GM23338 (cell line): ENCODE data around the gene KCNJ10. TPM values are rescaled to one million over a fixed set of nuclear protein-coding genes. Genes with fewer than 3 reads are reported as not detected.

Source experiments
- ATAC-seq: fragments of 200-7000 bp; cut with Tn5 transposase; 3 replicates; pipeline ENCODE4 v1.9.1; 2020
- DNase-seq: peaks from one replicate; pipeline ENCODE4 v3.0.0-alpha.2; 2015; ENCODE audit warnings: low spot score
- H2AFZ ChIP-seq: fragments of 200-600 bp; sonication (generic); 2 replicates; pipeline ENCODE4 v1.8.0; 2016; ENCODE audit warnings: antibody characterized with exemption, mild to moderate bottlenecking, moderate library complexity
- H3F3A ChIP-seq: fragments of 200-600 bp; sonication (generic); replicated peaks from 2 replicates; pipeline ENCODE4 v1.8.0; 2017; ENCODE audit warnings: antibody characterized with exemption, mixed run types, low read depth
- H3K27ac ChIP-seq: fragments of 200-600 bp; sonication (generic); 2 replicates; pipeline ENCODE4 v1.6.1; 2016; ENCODE audit warnings: low read depth
- H3K27me3 ChIP-seq: fragments of 200-600 bp; sonication (generic); 2 replicates; pipeline ENCODE4 v1.8.0; 2016; ENCODE audit warnings: mild to moderate bottlenecking, mixed run types, moderate library complexity; ENCODE audit not compliant: insufficient read depth
- H3K36me3 ChIP-seq: fragments of 200-600 bp; sonication (generic); 2 replicates; pipeline ENCODE4 v1.8.0; 2016; ENCODE audit warnings: mild to moderate bottlenecking; ENCODE audit not compliant: insufficient read depth
- H3K4me1 ChIP-seq: fragments of 200-600 bp; sonication (generic); 2 replicates; pipeline ENCODE4 v1.8.0; 2016; ENCODE audit warnings: mild to moderate bottlenecking, moderate library complexity; ENCODE audit not compliant: insufficient read depth
- H3K4me2 ChIP-seq: fragments of 200-600 bp; sonication (generic); 2 replicates; pipeline ENCODE4 v1.7.1; 2017; ENCODE audit warnings: mixed run types
- H3K4me3 ChIP-seq: fragments of 200-600 bp; sonication (generic); 2 replicates; pipeline ENCODE4 v1.6.1; 2016; ENCODE audit warnings: mixed run types
- H3K79me2 ChIP-seq: fragments of 200-600 bp; sonication (generic); replicated peaks from 2 replicates; pipeline ENCODE4 v1.8.0; 2017; ENCODE audit warnings: mild to moderate bottlenecking; ENCODE audit not compliant: insufficient read depth
- H3K9me2 ChIP-seq: fragments of 200-600 bp; sonication (generic); 2 replicates; pipeline ENCODE4 v1.8.0; 2017; ENCODE audit not compliant: insufficient read depth
- H4K20me1 ChIP-seq: fragments of 200-600 bp; sonication (generic); replicated peaks from 2 replicates; pipeline ENCODE4 v1.8.0; 2017; ENCODE audit warnings: mild to moderate bottlenecking; ENCODE audit not compliant: insufficient read depth
- H3K27ac Mint-ChIP-seq: 2 replicates; pipeline ENCODE4 v1.8.0; 2020; ENCODE audit warnings: inconsistent platforms, mild to moderate bottlenecking, moderate library complexity, mixed read lengths
- H3K27me3 Mint-ChIP-seq: 3 replicates; pipeline ENCODE4 v1.8.0; 2022; ENCODE audit warnings: low read depth, mild to moderate bottlenecking, moderate library complexity, mixed read lengths, inconsistent platforms; ENCODE audit not compliant: insufficient read depth, poor library complexity
- H3K36me3 Mint-ChIP-seq: 3 replicates; pipeline ENCODE4 v1.8.0; 2021; ENCODE audit warnings: low read depth, mild to moderate bottlenecking, inconsistent platforms, moderate library complexity, mixed read lengths
- H3K4me1 Mint-ChIP-seq: 3 replicates; pipeline ENCODE4 v1.8.0; 2020; ENCODE audit warnings: mild to moderate bottlenecking, inconsistent platforms, mixed read lengths
- H3K4me3 Mint-ChIP-seq: 3 replicates; pipeline ENCODE4 v1.8.0; 2021; ENCODE audit warnings: moderate library complexity, mild to moderate bottlenecking, inconsistent platforms, mixed read lengths
- H3K9me3 Mint-ChIP-seq: 3 replicates; pipeline ENCODE4 v1.8.0; 2020; ENCODE audit warnings: moderate library complexity, mild to moderate bottlenecking, inconsistent platforms, mixed read lengths
- CREB1 ChIP-seq: fragments of 250-450 bp; sonication (Bioruptor Pico); IDR thresholded peaks from 2 replicates; pipeline ENCODE4 v1.5.0; 2020; ENCODE audit warnings: low read depth, mild to moderate bottlenecking, moderate library complexity
- EZH2 ChIP-seq: fragments of 200-600 bp; sonication (generic); IDR thresholded peaks from one replicate; pipeline ENCODE4 v1.8.0; 2017; ENCODE audit warnings: antibody characterized with exemption, mild to moderate bottlenecking, low read depth; ENCODE audit not compliant: unreplicated experiment
- EZH2phosphoT487 ChIP-seq: fragments of 200-600 bp; sonication (generic); IDR thresholded peaks from one replicate; pipeline ENCODE4 v1.8.1; 2018; ENCODE audit warnings: antibody characterized with exemption; ENCODE audit not compliant: unreplicated experiment
- JUNB ChIP-seq: IDR thresholded peaks from one replicate; pipeline ENCODE4 v1.6.1; 2016; ENCODE audit warnings: antibody characterized with exemption; ENCODE audit not compliant: unreplicated experiment
- NANOG ChIP-seq: IDR thresholded peaks from 2 replicates; pipeline ENCODE4 v1.6.1; 2016; ENCODE audit warnings: antibody characterized with exemption, borderline replicate concordance
- POLR2AphosphoS5 ChIP-seq: IDR thresholded peaks from 2 replicates; pipeline ENCODE4 v1.6.1; 2016; ENCODE audit warnings: antibody characterized with exemption, low read depth
- STAT1 ChIP-seq: IDR thresholded peaks from one replicate; pipeline ENCODE4 v1.6.1; 2016; ENCODE audit warnings: antibody characterized with exemption; ENCODE audit not compliant: unreplicated experiment
- ZNF114 ChIP-seq: fragments of 250-450 bp; sonication (Bioruptor Pico); IDR thresholded peaks from 2 replicates; pipeline ENCODE4 v1.5.0; 2020; ENCODE audit warnings: mild to moderate bottlenecking, moderate library complexity
- ZNF331 ChIP-seq: fragments of 250-450 bp; sonication (Bioruptor Pico); IDR thresholded peaks from 2 replicates; pipeline ENCODE4 v1.5.0; 2020; ENCODE audit warnings: low read depth, mild to moderate bottlenecking, moderate library complexity
- polyA plus RNA-seq: library from polyadenylated mRNA; unstranded; fragments of >200 nt; fragmentation: Nextera tagmentation; extraction: Ambion mirVana; gene quantifications from 2 replicates; pipeline ENCODE4 v1.2.1, GENCODE V29; 2016
- total RNA-seq: library from RNA; depleted of rRNA; stranded (reverse); fragments of >200 nt; shearing (Covaris generic); gene quantifications from 2 replicates; pipeline ENCODE4 v1.2.3, GENCODE V29; 2014
- TF ChIP-seq, protein P1 (sequence below): IDR thresholded peaks from one replicate; pipeline ENCODE4 v1.6.1; 2018; ENCODE audit warnings: antibody characterized with exemption; ENCODE audit not compliant: unreplicated experiment
- TF ChIP-seq, protein P2 (sequence below): IDR thresholded peaks from 2 replicates; pipeline ENCODE4 v1.6.1; 2016; ENCODE audit warnings: antibody characterized with exemption
- TF ChIP-seq, protein P3 (sequence below): fragments of 250-450 bp; sonication (Bioruptor Pico); IDR thresholded peaks from 2 replicates; pipeline ENCODE4 v1.5.0; 2020; ENCODE audit warnings: mild to moderate bottlenecking, moderate library complexity
- TF ChIP-seq, protein P4 (sequence below), 2 experiments: fragments of 200-600 bp in 1 of 2; sonication (generic) in 1 of 2; conservative IDR thresholded peaks; 2 replicates each; pipeline versions ENCODE4 v1.5.1 to v1.6.1; 2016 to 2017; ENCODE audit warnings: antibody characterized with exemption in 2 of 2, low read depth in 2 of 2, mild to moderate bottlenecking in 2 of 2, moderate library complexity in 1 of 2

Gene KCNJ10
- total and polyA plus RNA-seq, 2 experiments from 2014 or later: 1.4 to 2.8 TPM

DNA sequence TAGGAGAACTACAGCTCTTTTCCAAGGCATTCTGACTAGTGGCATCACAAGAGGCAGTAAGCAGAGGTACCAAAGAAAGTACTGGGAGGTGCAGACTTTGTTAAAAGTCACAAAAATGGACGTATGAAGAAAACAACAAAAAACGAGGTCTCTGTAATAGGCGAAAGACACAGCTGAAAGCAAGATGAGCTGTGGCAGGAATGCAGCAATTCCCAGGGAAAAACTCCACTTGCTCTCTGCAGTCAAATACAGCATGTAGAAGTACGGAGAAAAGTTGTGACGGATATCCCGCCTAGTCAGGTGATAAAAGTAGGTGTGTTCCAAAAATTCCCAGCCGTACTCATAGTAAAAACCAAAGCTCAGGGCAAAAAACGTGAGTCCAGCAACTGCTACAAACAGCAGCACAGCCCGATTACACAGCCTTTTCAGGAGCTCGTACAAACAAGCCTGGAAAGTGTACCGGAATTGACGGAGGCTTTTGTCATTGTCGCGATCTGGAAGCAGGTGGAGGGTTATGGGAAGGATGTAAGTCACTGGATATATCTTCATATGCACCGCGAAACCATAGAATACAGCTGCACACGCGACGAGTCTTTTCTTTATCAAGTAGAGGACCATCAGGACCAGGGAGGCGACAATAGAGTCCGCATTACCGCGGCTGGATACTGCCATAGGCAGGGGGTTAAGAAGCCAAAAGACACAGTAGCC is 39.1 kb downstream of the KCNJ10 start:
- Mint-ChIP-seq H3K9me3 (no peaks in the 10 kb centered on the region; the same call in 2 of the 3 replicates), H3K27ac (peak overlapping the region; percentile 93), H3K4me3 (peak overlapping the region; percentile 94), H3K4me1 (peaks cover 15% of the 10 kb centered on the region), H3K27me3 (peaks cover 1% of the 10 kb centered on the region), H3K36me3 (0 out of 3 replicates have a peak, but pooled peaks cover 3% of the 10 kb centered on the region)
- Histone ChIP-seq H2AFZ (peak overlapping the region; percentile 53), H3K36me3 (no peaks in the 10 kb centered on the region), H4K20me1 (peaks cover 5% of the 10 kb centered on the region; the same call in 1 of the 2 replicates), H3K4me2 (peak overlapping the region; percentile 98), H3F3A (no peaks in the 10 kb centered on the region), H3K4me3 (peak overlapping the region; percentile 92), H3K27ac (peak overlapping the region; percentile 81; the same call in 1 of the 2 replicates), H3K27me3 (peaks cover 11% of the 10 kb centered on the region; the same call in 1 of the 2 replicates), H3K9me2 (no peaks in the 10 kb centered on the region), H3K79me2 (peaks cover 29% of the 10 kb centered on the region), H3K4me1 (peaks cover 21% of the 10 kb centered on the region)
- TF ChIP-seq, protein P1, sequence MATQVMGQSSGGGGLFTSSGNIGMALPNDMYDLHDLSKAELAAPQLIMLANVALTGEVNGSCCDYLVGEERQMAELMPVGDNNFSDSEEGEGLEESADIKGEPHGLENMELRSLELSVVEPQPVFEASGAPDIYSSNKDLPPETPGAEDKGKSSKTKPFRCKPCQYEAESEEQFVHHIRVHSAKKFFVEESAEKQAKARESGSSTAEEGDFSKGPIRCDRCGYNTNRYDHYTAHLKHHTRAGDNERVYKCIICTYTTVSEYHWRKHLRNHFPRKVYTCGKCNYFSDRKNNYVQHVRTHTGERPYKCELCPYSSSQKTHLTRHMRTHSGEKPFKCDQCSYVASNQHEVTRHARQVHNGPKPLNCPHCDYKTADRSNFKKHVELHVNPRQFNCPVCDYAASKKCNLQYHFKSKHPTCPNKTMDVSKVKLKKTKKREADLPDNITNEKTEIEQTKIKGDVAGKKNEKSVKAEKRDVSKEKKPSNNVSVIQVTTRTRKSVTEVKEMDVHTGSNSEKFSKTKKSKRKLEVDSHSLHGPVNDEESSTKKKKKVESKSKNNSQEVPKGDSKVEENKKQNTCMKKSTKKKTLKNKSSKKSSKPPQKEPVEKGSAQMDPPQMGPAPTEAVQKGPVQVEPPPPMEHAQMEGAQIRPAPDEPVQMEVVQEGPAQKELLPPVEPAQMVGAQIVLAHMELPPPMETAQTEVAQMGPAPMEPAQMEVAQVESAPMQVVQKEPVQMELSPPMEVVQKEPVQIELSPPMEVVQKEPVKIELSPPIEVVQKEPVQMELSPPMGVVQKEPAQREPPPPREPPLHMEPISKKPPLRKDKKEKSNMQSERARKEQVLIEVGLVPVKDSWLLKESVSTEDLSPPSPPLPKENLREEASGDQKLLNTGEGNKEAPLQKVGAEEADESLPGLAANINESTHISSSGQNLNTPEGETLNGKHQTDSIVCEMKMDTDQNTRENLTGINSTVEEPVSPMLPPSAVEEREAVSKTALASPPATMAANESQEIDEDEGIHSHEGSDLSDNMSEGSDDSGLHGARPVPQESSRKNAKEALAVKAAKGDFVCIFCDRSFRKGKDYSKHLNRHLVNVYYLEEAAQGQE: no peak
- TF ChIP-seq ZNF331 (CRISPR knock-in tag) (no peak), NANOG (no peak), EZH2 (no peak), STAT1 (no peak), CREB1 (CRISPR knock-in tag) (no peak), JUNB (no peak), POLR2AphosphoS5 (no peak), EZH2phosphoT487 (no peak), ZNF114 (CRISPR knock-in tag) (no peak)
- TF ChIP-seq, protein P2, sequence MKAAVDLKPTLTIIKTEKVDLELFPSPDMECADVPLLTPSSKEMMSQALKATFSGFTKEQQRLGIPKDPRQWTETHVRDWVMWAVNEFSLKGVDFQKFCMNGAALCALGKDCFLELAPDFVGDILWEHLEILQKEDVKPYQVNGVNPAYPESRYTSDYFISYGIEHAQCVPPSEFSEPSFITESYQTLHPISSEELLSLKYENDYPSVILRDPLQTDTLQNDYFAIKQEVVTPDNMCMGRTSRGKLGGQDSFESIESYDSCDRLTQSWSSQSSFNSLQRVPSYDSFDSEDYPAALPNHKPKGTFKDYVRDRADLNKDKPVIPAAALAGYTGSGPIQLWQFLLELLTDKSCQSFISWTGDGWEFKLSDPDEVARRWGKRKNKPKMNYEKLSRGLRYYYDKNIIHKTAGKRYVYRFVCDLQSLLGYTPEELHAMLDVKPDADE: no peak
- TF ChIP-seq, protein P3, sequence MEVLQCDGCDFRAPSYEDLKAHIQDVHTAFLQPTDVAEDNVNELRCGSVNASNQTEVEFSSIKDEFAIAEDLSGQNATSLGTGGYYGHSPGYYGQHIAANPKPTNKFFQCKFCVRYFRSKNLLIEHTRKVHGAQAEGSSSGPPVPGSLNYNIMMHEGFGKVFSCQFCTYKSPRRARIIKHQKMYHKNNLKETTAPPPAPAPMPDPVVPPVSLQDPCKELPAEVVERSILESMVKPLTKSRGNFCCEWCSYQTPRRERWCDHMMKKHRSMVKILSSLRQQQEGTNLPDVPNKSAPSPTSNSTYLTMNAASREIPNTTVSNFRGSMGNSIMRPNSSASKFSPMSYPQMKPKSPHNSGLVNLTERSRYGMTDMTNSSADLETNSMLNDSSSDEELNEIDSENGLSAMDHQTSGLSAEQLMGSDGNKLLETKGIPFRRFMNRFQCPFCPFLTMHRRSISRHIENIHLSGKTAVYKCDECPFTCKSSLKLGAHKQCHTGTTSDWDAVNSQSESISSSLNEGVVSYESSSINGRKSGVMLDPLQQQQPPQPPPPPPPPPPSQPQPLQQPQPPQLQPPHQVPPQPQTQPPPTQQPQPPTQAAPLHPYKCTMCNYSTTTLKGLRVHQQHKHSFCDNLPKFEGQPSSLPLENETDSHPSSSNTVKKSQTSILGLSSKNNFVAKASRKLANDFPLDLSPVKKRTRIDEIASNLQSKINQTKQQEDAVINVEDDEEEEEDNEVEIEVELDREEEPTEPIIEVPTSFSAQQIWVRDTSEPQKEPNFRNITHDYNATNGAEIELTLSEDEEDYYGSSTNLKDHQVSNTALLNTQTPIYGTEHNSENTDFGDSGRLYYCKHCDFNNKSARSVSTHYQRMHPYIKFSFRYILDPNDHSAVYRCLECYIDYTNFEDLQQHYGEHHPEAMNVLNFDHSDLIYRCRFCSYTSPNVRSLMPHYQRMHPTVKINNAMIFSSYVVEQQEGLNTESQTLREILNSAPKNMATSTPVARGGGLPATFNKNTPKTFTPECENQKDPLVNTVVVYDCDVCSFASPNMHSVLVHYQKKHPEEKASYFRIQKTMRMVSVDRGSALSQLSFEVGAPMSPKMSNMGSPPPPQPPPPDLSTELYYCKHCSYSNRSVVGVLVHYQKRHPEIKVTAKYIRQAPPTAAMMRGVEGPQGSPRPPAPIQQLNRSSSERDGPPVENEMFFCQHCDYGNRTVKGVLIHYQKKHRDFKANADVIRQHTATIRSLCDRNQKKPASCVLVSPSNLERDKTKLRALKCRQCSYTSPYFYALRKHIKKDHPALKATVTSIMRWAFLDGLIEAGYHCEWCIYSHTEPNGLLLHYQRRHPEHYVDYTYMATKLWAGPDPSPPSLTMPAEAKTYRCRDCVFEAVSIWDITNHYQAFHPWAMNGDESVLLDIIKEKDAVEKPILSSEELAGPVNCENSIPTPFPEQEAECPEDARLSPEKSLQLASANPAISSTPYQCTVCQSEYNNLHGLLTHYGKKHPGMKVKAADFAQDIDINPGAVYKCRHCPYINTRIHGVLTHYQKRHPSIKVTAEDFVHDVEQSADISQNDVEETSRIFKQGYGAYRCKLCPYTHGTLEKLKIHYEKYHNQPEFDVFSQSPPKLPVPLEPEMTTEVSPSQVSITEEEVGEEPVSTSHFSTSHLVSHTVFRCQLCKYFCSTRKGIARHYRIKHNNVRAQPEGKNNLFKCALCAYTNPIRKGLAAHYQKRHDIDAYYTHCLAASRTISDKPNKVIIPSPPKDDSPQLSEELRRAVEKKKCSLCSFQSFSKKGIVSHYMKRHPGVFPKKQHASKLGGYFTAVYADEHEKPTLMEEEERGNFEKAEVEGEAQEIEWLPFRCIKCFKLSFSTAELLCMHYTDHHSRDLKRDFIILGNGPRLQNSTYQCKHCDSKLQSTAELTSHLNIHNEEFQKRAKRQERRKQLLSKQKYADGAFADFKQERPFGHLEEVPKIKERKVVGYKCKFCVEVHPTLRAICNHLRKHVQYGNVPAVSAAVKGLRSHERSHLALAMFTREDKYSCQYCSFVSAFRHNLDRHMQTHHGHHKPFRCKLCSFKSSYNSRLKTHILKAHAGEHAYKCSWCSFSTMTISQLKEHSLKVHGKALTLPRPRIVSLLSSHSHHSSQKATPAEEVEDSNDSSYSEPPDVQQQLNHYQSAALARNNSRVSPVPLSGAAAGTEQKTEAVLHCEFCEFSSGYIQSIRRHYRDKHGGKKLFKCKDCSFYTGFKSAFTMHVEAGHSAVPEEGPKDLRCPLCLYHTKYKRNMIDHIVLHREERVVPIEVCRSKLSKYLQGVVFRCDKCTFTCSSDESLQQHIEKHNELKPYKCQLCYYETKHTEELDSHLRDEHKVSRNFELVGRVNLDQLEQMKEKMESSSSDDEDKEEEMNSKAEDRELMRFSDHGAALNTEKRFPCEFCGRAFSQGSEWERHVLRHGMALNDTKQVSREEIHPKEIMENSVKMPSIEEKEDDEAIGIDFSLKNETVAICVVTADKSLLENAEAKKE (CRISPR knock-in tag): no peak
- TF ChIP-seq, protein P4, sequence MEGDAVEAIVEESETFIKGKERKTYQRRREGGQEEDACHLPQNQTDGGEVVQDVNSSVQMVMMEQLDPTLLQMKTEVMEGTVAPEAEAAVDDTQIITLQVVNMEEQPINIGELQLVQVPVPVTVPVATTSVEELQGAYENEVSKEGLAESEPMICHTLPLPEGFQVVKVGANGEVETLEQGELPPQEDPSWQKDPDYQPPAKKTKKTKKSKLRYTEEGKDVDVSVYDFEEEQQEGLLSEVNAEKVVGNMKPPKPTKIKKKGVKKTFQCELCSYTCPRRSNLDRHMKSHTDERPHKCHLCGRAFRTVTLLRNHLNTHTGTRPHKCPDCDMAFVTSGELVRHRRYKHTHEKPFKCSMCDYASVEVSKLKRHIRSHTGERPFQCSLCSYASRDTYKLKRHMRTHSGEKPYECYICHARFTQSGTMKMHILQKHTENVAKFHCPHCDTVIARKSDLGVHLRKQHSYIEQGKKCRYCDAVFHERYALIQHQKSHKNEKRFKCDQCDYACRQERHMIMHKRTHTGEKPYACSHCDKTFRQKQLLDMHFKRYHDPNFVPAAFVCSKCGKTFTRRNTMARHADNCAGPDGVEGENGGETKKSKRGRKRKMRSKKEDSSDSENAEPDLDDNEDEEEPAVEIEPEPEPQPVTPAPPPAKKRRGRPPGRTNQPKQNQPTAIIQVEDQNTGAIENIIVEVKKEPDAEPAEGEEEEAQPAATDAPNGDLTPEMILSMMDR (conservative IDR thresholded peaks at IDR 0.05; ENCODE audit: low read depth in 2 of 2): no peak
- no peak for ATAC-seq
- peak; percentile 20 for DNase-seq
